H1 (cell line): ENCODE measurements around the gene ME3. TPM values are rescaled to one million over a fixed set of nuclear protein-coding genes. Genes with fewer than 3 reads are reported as not detected.

Experiments
- CTCF ChIA-PET: fragments of 300-600 bp; sonication (Branson Sonifier 250); formaldehyde crosslinking; loops from one replicate; lab custom pipeline; 2021; ENCODE audit not compliant: partially characterized antibody; lab: Charles Lee
- POLR2A ChIA-PET: fragments of 300-600 bp; sonication (Branson Sonifier 250); formaldehyde crosslinking; loops from one replicate; lab custom pipeline; 2021; ENCODE audit warnings: inconsistent platforms; ENCODE audit not compliant: partially characterized antibody; lab: Charles Lee
- DNase-seq, 2 experiments: peaks; one replicate each; pipeline versions ENCODE4 v3.0.0 to v3.0.0-alpha.2; 2010 to 2022; ENCODE audit warnings: low spot score in 2 of 2, low read depth in 1 of 2, mixed read lengths in 1 of 2
- FAIRE-seq: peaks from 2 replicates; lab custom pipeline; 2011; peaks lifted over from hg19 to GRCh38; lab: Jason Lieb, UNC
- H2AFZ ChIP-seq: 2 replicates; pipeline ENCODE4 v1.8.1; 2012; ENCODE audit warnings: low read length, inconsistent platforms
- H2AK5ac ChIP-seq: 2 replicates; pipeline ENCODE4 v1.6.1; 2013; ENCODE audit warnings: low read depth, low read length
- H2BK120ac ChIP-seq: replicated peaks from 2 replicates; pipeline ENCODE3; 2013; ENCODE audit warnings: low read depth, low read length, inconsistent platforms
- H2BK12ac ChIP-seq: 2 replicates; pipeline ENCODE4 v1.6.1; 2013; ENCODE audit warnings: low read depth, low read length
- H2BK15ac ChIP-seq: 2 replicates; pipeline ENCODE4 v1.6.1; 2013; ENCODE audit warnings: low read length
- H2BK20ac ChIP-seq: 2 replicates; pipeline ENCODE4 v1.6.1; 2013; ENCODE audit warnings: low read length
- H2BK5ac ChIP-seq: 2 replicates; pipeline ENCODE4 v1.6.1; 2013; ENCODE audit warnings: low read depth, low read length
- H3K14ac ChIP-seq: 2 replicates; pipeline ENCODE4 v1.6.1; 2013; ENCODE audit warnings: inconsistent platforms; ENCODE audit not compliant: insufficient read length
- H3K18ac ChIP-seq: 2 replicates; pipeline ENCODE4 v1.6.1; 2013; ENCODE audit warnings: low read length; ENCODE audit errors: extremely low read depth
- H3K23ac ChIP-seq: 2 replicates; pipeline ENCODE4 v1.6.1; 2013; ENCODE audit warnings: inconsistent platforms; ENCODE audit not compliant: insufficient read length
- H3K23me2 ChIP-seq: 2 replicates; pipeline ENCODE4 v1.6.1; 2013; ENCODE audit warnings: low read depth, low read length
- H3K27ac ChIP-seq: 2 replicates; pipeline ENCODE4 v1.6.1; 2011; ENCODE audit warnings: low read depth, low read length, inconsistent platforms
- H3K27me3 ChIP-seq, 4 experiments: replicated peaks in 1 of 4; 1 replicate in 1 of 4; 2 replicates in 3 of 4; pipeline versions ENCODE4 v1.6.1 to v1.8.1; 2011 to 2013; ENCODE audit warnings: low read length in 3 of 4, mild to moderate bottlenecking in 3 of 4, inconsistent platforms in 2 of 4, mixed read lengths in 2 of 4, moderate library complexity in 1 of 4; ENCODE audit not compliant: control insufficient read depth in 3 of 4, insufficient read depth in 3 of 4; ENCODE audit errors: extremely low read depth in 1 of 4
- H3K36me3 ChIP-seq, 4 experiments: 2 replicates each; pipeline versions ENCODE4 v1.6.1 to v1.8.1; 2011 to 2013; ENCODE audit warnings: mild to moderate bottlenecking in 4 of 4, low read length in 3 of 4, moderate library complexity in 2 of 4, control low read depth in 1 of 4, inconsistent platforms in 1 of 4; ENCODE audit not compliant: insufficient read depth in 4 of 4, control insufficient read depth in 2 of 4
- H3K4ac ChIP-seq: replicated peaks from 2 replicates; pipeline ENCODE3; 2013; ENCODE audit warnings: low read length, low read depth, mixed read lengths, inconsistent platforms; ENCODE audit not compliant: insufficient read length
- H3K4me1 ChIP-seq, 4 experiments: replicated peaks in 1 of 4; 1 replicate in 1 of 4; 2 replicates in 3 of 4; pipeline versions ENCODE4 v1.6.1 to v1.8.1; 2011 to 2013; ENCODE audit warnings: low read length in 3 of 4, inconsistent platforms in 2 of 4, mixed read lengths in 1 of 4; ENCODE audit not compliant: insufficient read depth in 4 of 4, control insufficient read depth in 3 of 4
- H3K4me2 ChIP-seq, 2 experiments: 2 replicates each; pipeline versions ENCODE4 v1.6.1 to v1.8.1; 2011 to 2013; ENCODE audit warnings: low read depth in 2 of 2, low read length in 2 of 2, control low read depth in 1 of 2, inconsistent platforms in 1 of 2, mild to moderate bottlenecking in 1 of 2; ENCODE audit not compliant: insufficient read depth in 1 of 2
- H3K4me3 ChIP-seq, 4 experiments: fragments of 200-600, 300-600 bp in 1 of 4; sonication (generic), shearing (Covaris generic), sonication (Bioruptor Twin) in 1 of 4; 2 replicates each; pipeline versions ENCODE4 v1.5.1 to v1.8.1; 2011 to 2016; ENCODE audit warnings: low read length in 4 of 4, low read depth in 3 of 4, control low read depth in 2 of 4, inconsistent platforms in 2 of 4, mild to moderate bottlenecking in 2 of 4, mixed read lengths in 1 of 4, moderate library complexity in 1 of 4; ENCODE audit not compliant: insufficient read depth in 2 of 4; ENCODE audit errors: extremely low read depth in 1 of 4
- H3K56ac ChIP-seq: replicated peaks from 2 replicates; pipeline ENCODE3; 2013; ENCODE audit warnings: low read depth, mild to moderate bottlenecking, mixed read lengths, low read length, inconsistent platforms; ENCODE audit not compliant: insufficient read length
- H3K79me1 ChIP-seq: 2 replicates; pipeline ENCODE4 v1.6.1; 2013; ENCODE audit warnings: low read depth, low read length, control low read depth
- H3K79me2 ChIP-seq, 2 experiments: 2 replicates each; pipeline versions ENCODE4 v1.6.1 to v1.8.1; 2012 to 2013; ENCODE audit warnings: low read length in 2 of 2, mild to moderate bottlenecking in 2 of 2, inconsistent platforms in 1 of 2; ENCODE audit not compliant: insufficient read depth in 2 of 2, control insufficient read depth in 1 of 2
- H3K9ac ChIP-seq, 4 experiments: replicated peaks in 1 of 4; 1 replicate in 1 of 4; 2 replicates in 3 of 4; pipeline versions ENCODE4 v1.6.1 to v1.8.1; 2011 to 2013; ENCODE audit warnings: low read depth in 3 of 4, low read length in 3 of 4, control low read depth in 2 of 4, mild to moderate bottlenecking in 2 of 4, moderate library complexity in 2 of 4, inconsistent platforms in 1 of 4; ENCODE audit errors: extremely low read depth in 1 of 4
- H3K9me3 ChIP-seq, 2 experiments: 2 replicates each; pipeline versions ENCODE4 v1.6.1 to v1.8.1; 2012 to 2013; ENCODE audit warnings: mild to moderate bottlenecking in 2 of 2, moderate library complexity in 2 of 2, control low read depth in 1 of 2, inconsistent platforms in 1 of 2, low read depth in 1 of 2, low read length in 1 of 2, mixed read lengths in 1 of 2; ENCODE audit not compliant: insufficient read depth in 2 of 2
- H4K20me1 ChIP-seq, 2 experiments: replicated peaks in 1 of 2; 2 replicates each; pipeline versions ENCODE3 to v1.8.1; 2011 to 2013; ENCODE audit warnings: inconsistent platforms in 2 of 2, low read length in 2 of 2, mild to moderate bottlenecking in 1 of 2; ENCODE audit not compliant: insufficient read depth in 2 of 2, control insufficient read depth in 1 of 2
- H4K5ac ChIP-seq: 2 replicates; pipeline ENCODE4 v1.6.1; 2013; ENCODE audit warnings: low read length, low read depth, mixed read lengths, inconsistent platforms; ENCODE audit not compliant: insufficient read length
- H4K8ac ChIP-seq: 2 replicates; pipeline ENCODE4 v1.8.0; 2013; ENCODE audit warnings: mild to moderate bottlenecking, moderate library complexity, low read length, inconsistent platforms; ENCODE audit not compliant: insufficient read depth; ENCODE audit errors: extremely low read depth
- H4K91ac ChIP-seq: replicated peaks from 2 replicates; pipeline ENCODE3; 2013; ENCODE audit warnings: low read length, mixed read lengths, inconsistent platforms; ENCODE audit not compliant: insufficient read length
- CEBPB ChIP-seq: IDR thresholded peaks from 2 replicates; pipeline ENCODE4 v1.6.1; 2012; ENCODE audit warnings: low read depth, low read length
- KDM5A ChIP-seq: fragments of 200-600 bp; IDR thresholded peaks from 2 replicates; pipeline ENCODE4 v1.7.1; 2012; ENCODE audit warnings: mild to moderate bottlenecking, low read length, inconsistent platforms, mixed read lengths
- WGBS, 2 experiments: shearing (Covaris generic) in 1 of 2; methylation state at CpG; one replicate each; pipeline versions ENCODE4 v1.1.6 to v1.1.7; 2013 to 2015; ENCODE audit warnings: low lambda C conversion rate in 2 of 2, mixed read lengths in 2 of 2, inconsistent platforms in 1 of 2, low coverage in 1 of 2, missing lambda C conversion rate in 1 of 2; ENCODE audit not compliant: insufficient replicate concordance in 2 of 2, insufficient coverage in 1 of 2, insufficient read length in 1 of 2; ENCODE audit errors: extremely low coverage in 1 of 2, missing lambda C conversion rate in 1 of 2; 5-methylcytosine and 5-hydroxymethylcytosine counted together
- polyA plus RNA-seq, 7 experiments: library from polyadenylated mRNA; depleted of rRNA in 3 of 7; stranded (reverse) in 5 of 7; unstranded in 2 of 7; fragments of >200 nt in 5 of 7; fragments of 200-250 nt in 2 of 7; gene quantifications; 1 replicate in 5 of 7; 2 replicates in 1 of 7; 4 replicates in 1 of 7; pipeline versions ENCODE4 v1.2.1 to v1.2.3, GENCODE V29; 2011 to 2013; ENCODE audit warnings: missing spikeins in 2 of 7, mixed read lengths in 2 of 7
- total RNA-seq: library from RNA; stranded (reverse); fragmentation: NEBNext Ultra II Directional; extraction: Animal tissue kit (Norgen Biotek cat#: 25700); gene quantifications from 2 replicates; pipeline ENCODE4 v1.2.1, GENCODE V29; 2021
- TF ChIP-seq, protein P1 (sequence below), 3 experiments: IDR thresholded peaks; 1 replicate in 2 of 3; 2 replicates in 1 of 3; pipeline versions ENCODE4 v1.5.1 to v1.6.1; 2011; ENCODE audit warnings: low read length in 3 of 3, mild to moderate bottlenecking in 3 of 3, inconsistent platforms in 2 of 3, low read depth in 1 of 3, moderate library complexity in 1 of 3; ENCODE audit not compliant: insufficient read depth in 1 of 3; ENCODE audit errors: control extremely low read depth in 1 of 3

The ME3 gene
- total and polyA plus RNA-seq, 2 of the 8 experiments (the other 6 are each of a cell fraction or from before 2014, with no cell fraction given) = 1.5 to 2.8 TPM

DNA sequence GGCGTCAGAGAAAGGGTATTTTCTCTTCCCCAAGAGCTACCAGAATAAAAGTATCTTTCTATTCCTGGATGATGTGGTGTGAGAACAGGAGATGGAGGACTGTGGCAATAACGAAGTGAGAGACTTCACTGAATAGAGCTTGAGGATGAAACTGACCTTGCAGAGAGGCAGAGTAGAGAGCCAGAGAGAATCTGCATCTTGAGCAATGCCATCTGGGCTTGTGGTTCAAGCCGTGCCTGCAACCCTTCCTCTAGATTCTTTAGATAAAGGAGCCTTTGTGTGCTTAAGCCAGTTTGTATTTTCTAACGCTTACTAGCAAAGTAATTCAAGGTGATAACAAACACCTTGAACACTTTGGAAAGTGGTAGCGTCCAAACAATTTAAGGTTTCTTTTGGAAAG, 2.2 kb downstream of the ME3 start:
- no peaks in the 10 kb centered on the region for H3K36me3 ChIP-seq
- H4K20me1 ChIP-seq = no peaks in the 10 kb centered on the region
- no peak overlapping the region for H4K5ac ChIP-seq
- FAIRE-seq = no peak
- no peak overlapping the region for H2AFZ ChIP-seq
- no peak overlapping the region for H3K4me3 ChIP-seq
- DNase-seq = no peak
- H2BK20ac ChIP-seq = no peak overlapping the region
- H3K9me3 ChIP-seq = no peaks in the 10 kb centered on the region
- H3K14ac ChIP-seq = no peak overlapping the region
- H3K4ac ChIP-seq = no peak overlapping the region
- peaks cover 12% of the 10 kb centered on the region; the same call in 1 of the 2 replicates for H3K23me2 ChIP-seq
- H4K8ac ChIP-seq = no peak overlapping the region
- H3K27ac ChIP-seq = no peak overlapping the region
- no peak overlapping the region for H2AK5ac ChIP-seq
- H3K4me2 ChIP-seq = no peak overlapping the region
- TF ChIP-seq KDM5A (no peak), CEBPB (no peak)
- TF ChIP-seq, protein P1, sequence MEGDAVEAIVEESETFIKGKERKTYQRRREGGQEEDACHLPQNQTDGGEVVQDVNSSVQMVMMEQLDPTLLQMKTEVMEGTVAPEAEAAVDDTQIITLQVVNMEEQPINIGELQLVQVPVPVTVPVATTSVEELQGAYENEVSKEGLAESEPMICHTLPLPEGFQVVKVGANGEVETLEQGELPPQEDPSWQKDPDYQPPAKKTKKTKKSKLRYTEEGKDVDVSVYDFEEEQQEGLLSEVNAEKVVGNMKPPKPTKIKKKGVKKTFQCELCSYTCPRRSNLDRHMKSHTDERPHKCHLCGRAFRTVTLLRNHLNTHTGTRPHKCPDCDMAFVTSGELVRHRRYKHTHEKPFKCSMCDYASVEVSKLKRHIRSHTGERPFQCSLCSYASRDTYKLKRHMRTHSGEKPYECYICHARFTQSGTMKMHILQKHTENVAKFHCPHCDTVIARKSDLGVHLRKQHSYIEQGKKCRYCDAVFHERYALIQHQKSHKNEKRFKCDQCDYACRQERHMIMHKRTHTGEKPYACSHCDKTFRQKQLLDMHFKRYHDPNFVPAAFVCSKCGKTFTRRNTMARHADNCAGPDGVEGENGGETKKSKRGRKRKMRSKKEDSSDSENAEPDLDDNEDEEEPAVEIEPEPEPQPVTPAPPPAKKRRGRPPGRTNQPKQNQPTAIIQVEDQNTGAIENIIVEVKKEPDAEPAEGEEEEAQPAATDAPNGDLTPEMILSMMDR (IDR thresholded peaks at IDR 0.05; ENCODE audit: control extremely low read depth in 1 of 3, insufficient read depth in 1 of 3, low read depth in 1 of 3, low read length in 3 of 3) = no peak
- TF ChIP-seq, all 59 proteins: peak for 0
- Histone ChIP-seq H3K23ac (no peak overlapping the region), H3K79me1 (no peaks in the 10 kb centered on the region), H4K91ac (no peak overlapping the region), H3K9ac (no peak overlapping the region), H3K56ac (no peak overlapping the region), H2BK120ac (no peak overlapping the region), H3K4me1 (peaks cover 0 to 12% (median 4%) of the 10 kb centered on the region in 4 experiments; a peak in 4 of 7 replicates), H2BK5ac (no peak overlapping the region), H3K79me2 (no peaks in the 10 kb centered on the region), H2BK12ac (no peak overlapping the region), H3K18ac (no peak overlapping the region), H2BK15ac (no peak overlapping the region), H3K27me3 (peaks cover 0 to 33% (median 23%) of the 10 kb centered on the region in 4 experiments; a peak in 6 of 7 replicates)
- POLR2A ChIA-PET = no interaction called here
- CTCF ChIA-PET = interaction anchor here (0.8 to 0.9 kb wide), 2 partner anchors 9 to 62 kb away, joined by 3 read pairs; no protein-coding TSS in a partner anchor
- 85% methylated on average over 5 of the region's 5 CpGs; no CpG with 5 or more reads in 1 of the 2 experiments for WGBS, 2 experiments
